Mesodermal cell (in vitro differentiated cells): Measurements from ENCODE around the gene STARD10.

ENCODE experiments used
- H3K27ac ChIP-seq: 2 replicates; pipeline ENCODE4 v1.7.0; 2013; ENCODE audit warnings: mild to moderate bottlenecking, low read depth, low read length, moderate library complexity; ENCODE audit not compliant: severe bottlenecking
- H3K36me3 ChIP-seq: 2 replicates; pipeline ENCODE4 v1.7.1; 2013; ENCODE audit warnings: mild to moderate bottlenecking, low read length, moderate library complexity; ENCODE audit not compliant: control insufficient read depth, insufficient read depth
- H3K4me1 ChIP-seq: one replicate; pipeline ENCODE4 v1.7.1; 2013; ENCODE audit warnings: mild to moderate bottlenecking, low read length; ENCODE audit not compliant: insufficient read depth, control insufficient read depth, poor library complexity, severe bottlenecking
- H3K4me3 ChIP-seq: 2 replicates; pipeline ENCODE4 v1.7.0; 2013; ENCODE audit warnings: low read length, control low read depth, mild to moderate bottlenecking; ENCODE audit not compliant: insufficient read depth, poor library complexity, severe bottlenecking; ENCODE audit errors: extremely low read depth
- H3K9me3 ChIP-seq: 2 replicates; pipeline ENCODE4 v1.7.1; 2013; ENCODE audit warnings: mild to moderate bottlenecking, low read length, moderate library complexity; ENCODE audit not compliant: control insufficient read depth
- WGBS, 2 experiments: methylation state at CpG; one replicate each; pipeline ENCODE4 v1.1.5; 2013; ENCODE audit warnings: missing lambda C conversion rate in 2 of 2; ENCODE audit not compliant: insufficient coverage in 2 of 2; 5-methylcytosine and 5-hydroxymethylcytosine counted together

The STARD10 gene

GRCh38 chr11:72787216-72788104 is 6.4 kb downstream of the STARD10 start:
- H3K36me3 ChIP-seq: no peaks in the 10 kb centered on the region
- H3K4me3 ChIP-seq: no peak overlapping the region
- H3K4me1 ChIP-seq: peaks cover 8% of the 10 kb centered on the region
- H3K9me3 ChIP-seq: no peaks in the 10 kb centered on the region
- no peak overlapping the region for H3K27ac ChIP-seq
- WGBS, 2 experiments: 77 to 78% methylated on average over 7 to 10 of the region's 16 CpGs

- WGBS, 2 experiments: 84 to 96% methylated on average over 4 of the region's 8 CpGs
- peaks cover 8% of the 10 kb centered on the region for H3K4me1 ChIP-seq
These were observed 7.3 kb downstream of the STARD10 start for GRCh38 chr11:72786305-72787215.

DNA sequence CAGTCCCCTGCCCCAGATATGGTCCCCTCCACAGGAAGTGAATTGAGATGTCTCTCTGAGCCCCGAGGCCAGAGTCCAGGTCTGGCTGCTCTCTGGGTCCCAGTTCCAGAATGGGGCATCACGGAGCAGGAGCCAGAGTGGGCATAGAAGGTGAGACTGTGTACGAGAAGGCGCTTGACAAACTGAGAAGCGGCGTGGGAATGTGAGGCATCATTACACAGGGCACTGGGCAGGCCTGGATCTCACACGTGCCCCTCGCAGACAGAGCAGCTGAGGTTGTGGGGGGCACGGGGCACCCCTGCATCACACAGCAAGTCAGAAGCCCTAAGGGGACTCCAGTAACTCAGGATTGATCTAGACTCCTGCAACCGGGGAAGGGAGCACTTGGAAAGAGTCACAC is 9.2 kb downstream of the STARD10 start:
- no peaks in the 10 kb centered on the region for H3K36me3 ChIP-seq
- H3K9me3 ChIP-seq: no peaks in the 10 kb centered on the region
- peaks cover 6% of the 10 kb centered on the region for H3K4me1 ChIP-seq
- WGBS, 2 experiments: 88 to 95% methylated on average over 10 of the region's 10 CpGs
- no peak overlapping the region for H3K4me3 ChIP-seq
- H3K27ac ChIP-seq: no peak overlapping the region

More at GRCh38 chr11:72786305-72787215, 7.3 kb downstream of the STARD10 start:
- Histone ChIP-seq H3K9me3 (no peaks in the 10 kb centered on the region), H3K36me3 (no peaks in the 10 kb centered on the region), H3K4me3 (no peak overlapping the region), H3K27ac (no peak overlapping the region)

DNA sequence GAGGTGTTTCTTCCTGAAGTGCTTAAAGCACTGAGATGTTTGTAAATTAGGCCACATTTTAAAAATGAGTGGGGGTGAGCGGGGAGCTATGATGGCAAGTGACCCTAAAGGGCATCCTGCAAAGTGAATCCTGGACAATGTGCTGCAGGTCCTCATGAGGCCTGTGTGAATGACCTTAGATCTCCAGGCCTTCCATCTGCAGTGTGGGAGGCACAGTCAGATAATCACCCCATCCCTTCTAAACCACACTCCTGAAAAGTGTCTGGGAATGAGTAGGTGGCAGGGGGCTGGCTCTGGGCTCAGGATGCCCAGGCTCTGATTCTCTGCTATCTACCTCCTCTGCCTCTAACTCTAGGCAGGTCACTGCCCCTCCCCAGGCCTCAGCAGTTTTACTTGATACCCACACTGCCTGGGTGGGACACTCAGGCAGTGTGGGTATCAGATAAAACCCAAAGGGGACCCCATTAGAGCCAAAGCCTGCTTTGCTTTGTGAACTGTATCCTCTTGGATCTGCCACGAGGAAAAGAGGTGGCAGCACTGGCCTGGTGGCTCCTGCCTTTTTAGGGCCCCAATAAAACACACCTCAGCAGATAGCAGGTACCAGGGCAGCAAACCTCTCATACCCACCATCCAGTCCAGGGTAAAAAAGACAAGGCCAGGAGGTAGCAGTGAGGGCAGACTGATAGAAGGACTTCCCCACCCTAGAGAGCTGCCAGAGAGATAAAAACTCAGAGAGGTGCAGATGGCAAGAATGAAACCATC is 10.5 kb downstream of the STARD10 start:
- H3K36me3 ChIP-seq: no peaks in the 10 kb centered on the region
- H3K27ac ChIP-seq: no peak overlapping the region
- no peaks in the 10 kb centered on the region for H3K4me1 ChIP-seq
- no peak overlapping the region for H3K4me3 ChIP-seq
- H3K9me3 ChIP-seq: no peaks in the 10 kb centered on the region
- WGBS, 2 experiments: 94 to 100% methylated on average over 2 of the region's 2 CpGs

- Histone ChIP-seq H3K36me3 (no peaks in the 10 kb centered on the region), H3K4me1 (no peaks in the 10 kb centered on the region), H3K27ac (no peak overlapping the region), H3K4me3 (peak overlapping the region; percentile 23), H3K9me3 (no peaks in the 10 kb centered on the region)
- 28% methylated on average over 13 to 14 of the region's 14 CpGs for WGBS, 2 experiments
These were observed 11.5 kb downstream of the STARD10 start for GRCh38 chr11:72782081-72782920.

- Histone ChIP-seq H3K9me3 (no peaks in the 10 kb centered on the region), H3K4me1 (peaks cover 3% of the 10 kb centered on the region), H3K27ac (no peak overlapping the region), H3K4me3 (peak overlapping the region; percentile 46), H3K36me3 (no peaks in the 10 kb centered on the region)
- 1 to 3% methylated on average over 38 to 46 of the region's 89 CpGs for WGBS, 2 experiments
These were observed 12.3 kb downstream of the STARD10 start for GRCh38 chr11:72781313-72782080.

GRCh38 chr11:72781063-72781312 is 12.9 kb downstream of the STARD10 start:
- peak overlapping the region; percentile 46 for H3K4me3 ChIP-seq
- no peaks in the 10 kb centered on the region for H3K36me3 ChIP-seq
- no peaks in the 10 kb centered on the region for H3K9me3 ChIP-seq
- peaks cover 3% of the 10 kb centered on the region for H3K4me1 ChIP-seq
- 30 to 77% methylated on average over 6 to 17 of the region's 17 CpGs for WGBS, 2 experiments
- H3K27ac ChIP-seq: no peak overlapping the region

GRCh38 chr11:72780296-72781062 is 13.4 kb downstream of the STARD10 start:
- WGBS, 2 experiments: 90 to 93% methylated on average over 5 to 7 of the region's 10 CpGs
- H3K9me3 ChIP-seq: no peaks in the 10 kb centered on the region
- H3K36me3 ChIP-seq: no peaks in the 10 kb centered on the region
- H3K27ac ChIP-seq: no peak overlapping the region
- peak overlapping the region; percentile 46 for H3K4me3 ChIP-seq
- peaks cover 3% of the 10 kb centered on the region for H3K4me1 ChIP-seq

- Histone ChIP-seq H3K27ac (no peak overlapping the region), H3K4me1 (peaks cover 3% of the 10 kb centered on the region)
- 78 to 85% methylated on average over 2 to 3 of the region's 4 CpGs for WGBS, 2 experiments
These were observed 14.2 kb downstream of the STARD10 start for GRCh38 chr11:72779495-72780128.

More at GRCh38 chr11:72779495-72780128, 14.2 kb downstream of the STARD10 start:
- Histone ChIP-seq H3K4me3 (no peak overlapping the region), H3K9me3 (no peaks in the 10 kb centered on the region), H3K36me3 (no peaks in the 10 kb centered on the region)
